Lower leg skin (tissue), 3 donors: ENCODE measurements around the gene TNNI2.

Experiments used
- CTCF ChIP-seq, 3 donors: fragments of 450-650 bp; IDR thresholded peaks; one replicate each; pipeline ENCODE4 v1.5.1; 2016; ENCODE audit warnings: antibody characterized with exemption in 3 of 3, mild to moderate bottlenecking in 3 of 3, moderate library complexity in 2 of 3
- POLR2A ChIP-seq, 2 donors: fragments of 450-650 bp; IDR thresholded peaks; one replicate each; pipeline ENCODE4 v1.6.1; 2016 to 2017; ENCODE audit warnings: antibody characterized with exemption in 2 of 2, mild to moderate bottlenecking in 1 of 2, moderate library complexity in 1 of 2

DNA sequence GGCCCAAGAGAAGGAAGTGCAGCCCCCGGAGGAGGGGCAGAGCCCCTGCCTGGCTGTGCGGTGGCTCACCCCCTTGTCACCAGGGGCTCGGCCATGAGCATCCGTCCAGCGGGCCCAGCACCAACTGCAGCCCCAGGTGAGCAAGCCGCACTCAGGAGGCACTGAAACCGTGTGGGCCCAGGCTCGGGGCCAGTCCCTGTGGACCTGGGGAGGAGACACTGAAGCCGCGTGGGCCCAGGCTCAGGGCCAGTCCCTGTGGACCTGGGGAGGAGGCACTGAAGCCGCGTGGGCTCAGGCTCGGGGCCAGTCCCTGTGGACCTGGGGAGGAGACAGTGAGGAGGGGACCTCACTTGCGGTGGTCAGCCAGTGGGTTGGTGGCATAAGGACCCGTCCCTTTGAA lies 28.0 kb downstream of the TNNI2 start:
- TF ChIP-seq CTCF (IDR thresholded peaks at IDR 0.05) (no peak), POLR2A (IDR thresholded peaks at IDR 0.05) (no peak)
